GM12878 (cell line): ENCODE measurements around the gene NDUFV1. TPM values are rescaled to one million over a fixed set of nuclear protein-coding genes. Genes with fewer than 3 reads are reported as not detected.

Source experiments
- ATAC-seq: fragments of 200-7000 bp; cut with Tn5 transposase; 3 replicates; pipeline ENCODE4 v1.9.1; 2020; ENCODE audit warnings: mild to moderate bottlenecking, moderate library complexity
- BruUV-seq: library from RNA; stranded (reverse); fragments of 400-500 nt; replicated peaks from 2 replicates; lab custom pipeline; 2021; lab: Mats Ljungman, UMichigan
- CTCF ChIA-PET: fragments of 300-600 bp; sonication (Branson Sonifier 250); formaldehyde crosslinking; extraction: SDS; loops from one replicate; lab custom pipeline; 2021; ENCODE audit warnings: inconsistent platforms; lab: Yijun Ruan, JAX
- POLR2A ChIA-PET: fragments of 350-600 bp; formaldehyde crosslinking; extraction: SDS; loops from one replicate; lab custom pipeline; 2021; ENCODE audit warnings: inconsistent platforms; lab: Charles Lee
- RAD21 ChIA-PET: fragments of 300-600 bp; sonication (Branson Sonifier 250); formaldehyde crosslinking; loops from one replicate; lab custom pipeline; 2023; ENCODE audit warnings: antibody characterized with exemption; ENCODE audit not compliant: unreplicated experiment; lab: Charles Lee
- SMC1A ChIA-PET: fragments of 300-600 bp; sonication (Branson Sonifier 250); formaldehyde crosslinking; loops from one replicate; lab custom pipeline; 2023; ENCODE audit not compliant: unreplicated experiment, uncharacterized antibody; lab: Charles Lee
- DNase-seq: peaks from one replicate; pipeline ENCODE4 v3.0.0-alpha.2; 2011; ENCODE audit warnings: low read depth, low spot score
- FAIRE-seq: peaks from 3 replicates; lab custom pipeline; 2011; peaks lifted over from hg19 to GRCh38; lab: Jason Lieb, UNC
- H2AFZ ChIP-seq: 2 replicates; pipeline ENCODE4 v1.6.0; 2011; ENCODE audit warnings: low read depth, low read length, control low read depth; ENCODE audit not compliant: control insufficient read depth
- H3K27ac ChIP-seq: 2 replicates; pipeline ENCODE4 v1.5.1; 2011; ENCODE audit warnings: control low read depth; ENCODE audit not compliant: control insufficient read depth, insufficient read depth
- H3K27me3 ChIP-seq, 2 experiments: replicated peaks in 1 of 2; 2 replicates each; pipeline versions ENCODE4 v1.6.0 to v1.6.1; 2011; ENCODE audit warnings: low read length in 1 of 2; ENCODE audit not compliant: control insufficient read depth in 2 of 2, insufficient read depth in 2 of 2
- H3K36me3 ChIP-seq, 2 experiments: 2 replicates each; pipeline ENCODE4 v1.5.1; 2011; ENCODE audit warnings: low read length in 1 of 2; ENCODE audit not compliant: control insufficient read depth in 2 of 2, insufficient read depth in 2 of 2
- H3K4me1 ChIP-seq: 2 replicates; pipeline ENCODE4 v1.6.1; 2011; ENCODE audit warnings: mild to moderate bottlenecking, low read length, moderate library complexity, mixed read lengths; ENCODE audit not compliant: control insufficient read depth, insufficient read depth
- H3K4me2 ChIP-seq: 2 replicates; pipeline ENCODE4 v1.6.0; 2011; ENCODE audit warnings: control low read depth; ENCODE audit not compliant: control insufficient read depth, insufficient read depth
- H3K4me3 ChIP-seq: fragments of 200-600 bp; sonication (generic); 2 replicates; pipeline ENCODE4 v1.5.1; 2016
- H3K79me2 ChIP-seq: 2 replicates; pipeline ENCODE4 v1.6.0; 2011; ENCODE audit warnings: low read length; ENCODE audit not compliant: control insufficient read depth, insufficient read depth
- H3K9ac ChIP-seq: 2 replicates; pipeline ENCODE4 v1.8.0; 2011; ENCODE audit warnings: low read length, control low read depth, mixed read lengths; ENCODE audit not compliant: control insufficient read depth, insufficient read depth
- H3K9me3 ChIP-seq: replicated peaks from 3 replicates; pipeline ENCODE4 v1.5.1; 2011; ENCODE audit warnings: mild to moderate bottlenecking, low read length; ENCODE audit not compliant: control insufficient read depth, insufficient read depth
- H4K20me1 ChIP-seq: 2 replicates; pipeline ENCODE4 v1.6.0; 2011; ENCODE audit not compliant: control insufficient read depth, insufficient read depth
- BMI1 ChIP-seq: fragments of 450-650 bp; IDR thresholded peaks from 2 replicates; pipeline ENCODE4 v1.6.1; 2016; ENCODE audit warnings: mild to moderate bottlenecking, moderate library complexity, borderline replicate concordance
- CREB1 ChIP-seq: IDR thresholded peaks from 2 replicates; pipeline ENCODE4 v1.6.1; 2012; ENCODE audit warnings: low read depth, mild to moderate bottlenecking, inconsistent platforms
- CREM ChIP-seq: IDR thresholded peaks from 2 replicates; pipeline ENCODE4 v1.6.1; 2014; ENCODE audit warnings: antibody characterized with exemption, low read depth
- JUNB ChIP-seq: IDR thresholded peaks from 2 replicates; pipeline ENCODE4 v1.6.1; 2016; ENCODE audit warnings: antibody characterized with exemption, mild to moderate bottlenecking
- LARP7 ChIP-seq: fragments of 450-650 bp; IDR thresholded peaks from 2 replicates; pipeline ENCODE4 v1.6.1; 2017; ENCODE audit warnings: mild to moderate bottlenecking
- NR2C1 ChIP-seq: fragments of 450-650 bp; IDR thresholded peaks from 2 replicates; pipeline ENCODE4 v1.6.1; 2017; ENCODE audit warnings: antibody characterized with exemption, mild to moderate bottlenecking, moderate library complexity
- NR2F1 ChIP-seq: fragments of 450-650 bp; conservative IDR thresholded peaks from 2 replicates; pipeline ENCODE4 v1.6.1; 2017; ENCODE audit warnings: mild to moderate bottlenecking
- NRF1 ChIP-seq: conservative IDR thresholded peaks from 2 replicates; pipeline ENCODE4 v1.6.1; 2011; ENCODE audit warnings: mild to moderate bottlenecking, low read depth, low read length, improper control_type of control experiment
- PBX3 ChIP-seq: IDR thresholded peaks from 2 replicates; pipeline ENCODE4 v1.6.1; 2011; ENCODE audit warnings: mild to moderate bottlenecking, low read depth, low read length, moderate library complexity; ENCODE audit not compliant: insufficient replicate concordance
- ZSCAN29 ChIP-seq: fragments of 450-650 bp; IDR thresholded peaks from 2 replicates; pipeline ENCODE4 v1.6.1; 2017; ENCODE audit warnings: mild to moderate bottlenecking, moderate library complexity
- WGBS: methylation state at CpG from one replicate; pipeline ENCODE4 v1.1.6; 2016; ENCODE audit warnings: low lambda C conversion rate; ENCODE audit not compliant: insufficient replicate concordance, insufficient coverage; ENCODE audit errors: missing lambda C conversion rate; 5-methylcytosine and 5-hydroxymethylcytosine counted together
- in situ Hi-C: fragments of 300-500 bp; cut with MboI; formaldehyde crosslinking; loops from 9 replicates; pipeline ENCODE4 v1.14.3; 2018; ENCODE audit warnings: mixed read lengths
- intact Hi-C: fragments of 100-400 bp; cut with micrococcal nuclease; formaldehyde crosslinking; loops from one replicate; pipeline ENCODE4 v1.14.2; 2022; ENCODE audit not compliant: unreplicated experiment
- polyA plus RNA-seq, 11 experiments: library from polyadenylated mRNA; depleted of rRNA in 4 of 11; unstranded in 6 of 11; stranded (reverse) in 5 of 11; fragments of >200 nt; fragmentation: Nextera tagmentation in 4 of 11; fragmentation: Illumina TruSeq in 1 of 11; extraction: Ambion mirVana in 4 of 11; extraction: Trizol in 1 of 11; gene quantifications; 1 replicate in 1 of 11; 2 replicates in 10 of 11; pipeline versions ENCODE4 v1.2.1 to v1.2.3, GENCODE V29; 2011 to 2016; ENCODE audit warnings: inconsistent platforms in 2 of 11, missing spikeins in 2 of 11, low read depth in 1 of 11
- total RNA-seq, 4 experiments: library from RNA; depleted of rRNA in 3 of 4; stranded (reverse); fragments of >200 nt in 3 of 4; fragmentation: Illumina TruSeq in 1 of 4; extraction: Trizol in 1 of 4; gene quantifications; 2 replicates each; pipeline versions ENCODE4 v1.2.1 to v1.2.3, GENCODE V29; 2013 to 2021

NDUFV1 gene
- total and polyA plus RNA-seq, 10 of the 15 experiments (the other 5 are each of a cell fraction or from before 2014, with no cell fraction given), result 8.2 to 380 (median 231) TPM

GRCh38 chr11:67607507-67607906 lies 771 bp downstream of the NDUFV1 start:
- TF ChIP-seq CREM (no peak), NR2F1 (no peak), CREB1 (no peak)
- in situ Hi-C loops, result no loop called here
- peak overlapping the region; percentile 84 for H3K4me3 ChIP-seq
- ChIA-PET CTCF (interaction anchor here (1.3 to 2.5 kb wide), 4 partner anchors 21 to 35 kb away, joined by 4 to 9 read pairs (median 6); partner anchors contain the start of gene NUDT8), SMC1A (interaction anchor here (0.7 kb wide), 1 partner anchor 10 kb away, joined by 3 read pairs; no protein-coding TSS in a partner anchor), POLR2A (interaction anchor here (0.5 to 0.7 kb wide), 2 partner anchors 14 to 148 kb away, joined by 3 read pairs; no protein-coding TSS in a partner anchor), RAD21 (interaction anchor here (1.0 to 1.4 kb wide), 2 partner anchors 25 to 31 kb away, joined by 3 to 4 read pairs; no protein-coding TSS in a partner anchor)
- FAIRE-seq, result no peak
- peaks cover 10 to 16% of the 10 kb centered on the region in 2 experiments; a peak in 3 of 4 replicates for H3K36me3 ChIP-seq
- H3K4me2 ChIP-seq, result peak overlapping the region; percentile 68
- no peaks in the 10 kb centered on the region for H3K9me3 ChIP-seq
- no TSS peak for BruUV-seq
- intact Hi-C loops, result loop anchor here (2.0 kb wide), 1 partner anchor 19 kb away; no protein-coding TSS in a partner anchor
- H3K4me1 ChIP-seq, result peaks cover 12% of the 10 kb centered on the region
- no peak overlapping the region for H2AFZ ChIP-seq
- no peaks in the 10 kb centered on the region for H3K27me3 ChIP-seq
- H3K79me2 ChIP-seq, result peaks cover 16% of the 10 kb centered on the region
- H4K20me1 ChIP-seq, result no peaks in the 10 kb centered on the region
- peak overlapping the region; percentile 86 for H3K9ac ChIP-seq
- DNase-seq, result no peak
- WGBS, result 35% methylated on average over 9 of the region's 9 CpGs
- ATAC-seq, result no peak
- peak overlapping the region; percentile 68 for H3K27ac ChIP-seq

GRCh38 chr11:67608486-67608885 lies 1.8 kb downstream of the NDUFV1 start:
- peak overlapping the region; percentile 68; the same call in 1 of the 2 replicates for H3K4me2 ChIP-seq

More at GRCh38 chr11:67608486-67608885, 1.8 kb downstream of the NDUFV1 start:
- H4K20me1 ChIP-seq, result no peaks in the 10 kb centered on the region
- peaks cover 16% of the 10 kb centered on the region for H3K79me2 ChIP-seq
- SMC1A ChIA-PET, result interaction anchor here (1.0 to 1.1 kb wide), 2 partner anchors 17 to 36 kb away, joined by 3 read pairs; no protein-coding TSS in a partner anchor
- POLR2A ChIA-PET, result interaction anchor here (1.2 kb wide), 1 partner anchor 22 kb away, joined by 4 read pairs; no protein-coding TSS in a partner anchor
- WGBS, result 97% methylated on average over 8 of the region's 8 CpGs
- no peak overlapping the region for H3K9ac ChIP-seq
- H3K4me1 ChIP-seq, result peaks cover 16% of the 10 kb centered on the region
- TF ChIP-seq NR2C1, result no peak
- TF ChIP-seq JUNB, result no peak
- TF ChIP-seq PBX3, result no peak
- no peak for TF ChIP-seq LARP7
- TF ChIP-seq BMI1, result no peak
- TF ChIP-seq ZSCAN29, result no peak
- no peak for TF ChIP-seq NRF1
- in situ Hi-C loops, result no loop called here
- peaks cover 11 to 22% of the 10 kb centered on the region in 2 experiments; a peak in 3 of 4 replicates for H3K36me3 ChIP-seq
- H3K4me3 ChIP-seq, result no peak overlapping the region
- no peak overlapping the region for H3K27ac ChIP-seq
- intact Hi-C loops, result no loop called here
- DNase-seq (no peak), FAIRE-seq (no peak), ATAC-seq (no peak)
- H2AFZ ChIP-seq, result no peak overlapping the region
- no TSS peak for BruUV-seq
- RAD21 ChIA-PET, result interaction anchor here (0.8 to 1.4 kb wide), 4 partner anchors 21 to 228 kb away, joined by 3 to 4 read pairs (median 4); partner anchors contain the start of gene GSTP1
- no peaks in the 10 kb centered on the region for H3K27me3 ChIP-seq
- no peaks in the 10 kb centered on the region for H3K9me3 ChIP-seq
- CTCF ChIA-PET, result interaction anchor here (1.0 to 2.5 kb wide), 5 partner anchors 9 to 36 kb away, joined by 3 to 9 read pairs (median 5); partner anchors contain the start of gene NUDT8
